ENCODE data around the gene RAB39A. TPM values are rescaled to one million over a fixed set of nuclear protein-coding genes. Genes with fewer than 3 reads are reported as not detected.

Gene RAB39A
- total RNA-seq, 6 experiments from 2014 or later, result not detected

GRCh38 chr11:107996006-107996776 is 67.9 kb downstream of the RAB39A start:
- Mint-ChIP-seq H3K36me3 (ENCODE audit: low read depth) (no peaks in the 10 kb centered on the region), H3K4me1 (ENCODE audit: low read depth) (no peaks in the 10 kb centered on the region), H3K27ac (no peak overlapping the region), H3K9me3 (no peaks in the 10 kb centered on the region), H3K27me3 (ENCODE audit: insufficient read depth) (peaks cover 3% of the 10 kb centered on the region), H3K4me3 (no peak overlapping the region)
- TF ChIP-seq CTCF (IDR thresholded peaks at IDR 0.05), result no peak
- DNase-seq, result no peak

GRCh38 chr11:107998761-107999160 is 70.5 kb downstream of the RAB39A start:
- Mint-ChIP-seq H3K4me3 (no peak overlapping the region), H3K36me3 (ENCODE audit: low read depth) (no peaks in the 10 kb centered on the region), H3K4me1 (ENCODE audit: low read depth) (no peaks in the 10 kb centered on the region), H3K27ac (no peak overlapping the region), H3K27me3 (ENCODE audit: insufficient read depth) (peaks cover 10% of the 10 kb centered on the region), H3K9me3 (no peaks in the 10 kb centered on the region)
- DNase-seq, result no peak
- no peak for TF ChIP-seq CTCF (IDR thresholded peaks at IDR 0.05)

- DNase-seq, result peak; percentile 33
- Mint-ChIP-seq H3K27me3 (ENCODE audit: insufficient read depth) (peaks cover 10% of the 10 kb centered on the region), H3K27ac (no peak overlapping the region), H3K4me1 (ENCODE audit: low read depth) (no peaks in the 10 kb centered on the region), H3K4me3 (no peak overlapping the region), H3K9me3 (no peaks in the 10 kb centered on the region), H3K36me3 (ENCODE audit: low read depth) (no peaks in the 10 kb centered on the region)
- TF ChIP-seq CTCF (IDR thresholded peaks at IDR 0.05), result peak; percentile 70
Observed at GRCh38 chr11:107999759-108000455, 71.7 kb downstream of the RAB39A start.

- H3K4me3 Mint-ChIP-seq, result no peak overlapping the region
- TF ChIP-seq CTCF (IDR thresholded peaks at IDR 0.05), result no peak
- no peak overlapping the region for H3K27ac Mint-ChIP-seq
- H3K4me1 Mint-ChIP-seq (ENCODE audit: low read depth), result no peaks in the 10 kb centered on the region
- peaks cover 10% of the 10 kb centered on the region for H3K27me3 Mint-ChIP-seq (ENCODE audit: insufficient read depth)
- DNase-seq, result no peak
- H3K36me3 Mint-ChIP-seq (ENCODE audit: low read depth), result no peaks in the 10 kb centered on the region
- H3K9me3 Mint-ChIP-seq, result no peaks in the 10 kb centered on the region
Observed at GRCh38 chr11:108002476-108002875, 74.2 kb downstream of the RAB39A start.

GRCh38 chr11:108003623-108004022 is 75.4 kb downstream of the RAB39A start:
- H3K36me3 Mint-ChIP-seq (ENCODE audit: low read depth), result no peaks in the 10 kb centered on the region
- no peaks in the 10 kb centered on the region for H3K9me3 Mint-ChIP-seq
- no peak overlapping the region for H3K4me3 Mint-ChIP-seq
- H3K4me1 Mint-ChIP-seq (ENCODE audit: low read depth), result peaks cover 6% of the 10 kb centered on the region
- H3K27me3 Mint-ChIP-seq (ENCODE audit: insufficient read depth), result peaks cover 10% of the 10 kb centered on the region
- no peak for DNase-seq
- no peak for TF ChIP-seq CTCF (IDR thresholded peaks at IDR 0.05)
- no peak overlapping the region for H3K27ac Mint-ChIP-seq

Data from HFFc6 (cell line).